Stimulated activated CD4-positive, alpha-beta T cell treated with anti-CD3 and anti-CD28 coated beads, Interleukin-4, amount 100 ng/mL, for 1 hour (primary cell): ENCODE data around the gene CCDC107.
"Not testable (repeated sequence)": the region's sequence is repeated elsewhere in the genome, so short reads cannot be mapped to it uniquely, and the experiment has no call there.

ENCODE experiments used
- DNase-seq: peaks from one replicate; pipeline ENCODE4 v3.0.0-alpha.2; 2020

CCDC107 gene, protein sequence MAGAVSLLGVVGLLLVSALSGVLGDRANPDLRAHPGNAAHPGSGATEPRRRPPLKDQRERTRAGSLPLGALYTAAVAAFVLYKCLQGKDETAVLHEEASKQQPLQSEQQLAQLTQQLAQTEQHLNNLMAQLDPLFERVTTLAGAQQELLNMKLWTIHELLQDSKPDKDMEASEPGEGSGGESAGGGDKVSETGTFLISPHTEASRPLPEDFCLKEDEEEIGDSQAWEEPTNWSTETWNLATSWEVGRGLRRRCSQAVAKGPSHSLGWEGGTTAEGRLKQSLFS

DNA sequence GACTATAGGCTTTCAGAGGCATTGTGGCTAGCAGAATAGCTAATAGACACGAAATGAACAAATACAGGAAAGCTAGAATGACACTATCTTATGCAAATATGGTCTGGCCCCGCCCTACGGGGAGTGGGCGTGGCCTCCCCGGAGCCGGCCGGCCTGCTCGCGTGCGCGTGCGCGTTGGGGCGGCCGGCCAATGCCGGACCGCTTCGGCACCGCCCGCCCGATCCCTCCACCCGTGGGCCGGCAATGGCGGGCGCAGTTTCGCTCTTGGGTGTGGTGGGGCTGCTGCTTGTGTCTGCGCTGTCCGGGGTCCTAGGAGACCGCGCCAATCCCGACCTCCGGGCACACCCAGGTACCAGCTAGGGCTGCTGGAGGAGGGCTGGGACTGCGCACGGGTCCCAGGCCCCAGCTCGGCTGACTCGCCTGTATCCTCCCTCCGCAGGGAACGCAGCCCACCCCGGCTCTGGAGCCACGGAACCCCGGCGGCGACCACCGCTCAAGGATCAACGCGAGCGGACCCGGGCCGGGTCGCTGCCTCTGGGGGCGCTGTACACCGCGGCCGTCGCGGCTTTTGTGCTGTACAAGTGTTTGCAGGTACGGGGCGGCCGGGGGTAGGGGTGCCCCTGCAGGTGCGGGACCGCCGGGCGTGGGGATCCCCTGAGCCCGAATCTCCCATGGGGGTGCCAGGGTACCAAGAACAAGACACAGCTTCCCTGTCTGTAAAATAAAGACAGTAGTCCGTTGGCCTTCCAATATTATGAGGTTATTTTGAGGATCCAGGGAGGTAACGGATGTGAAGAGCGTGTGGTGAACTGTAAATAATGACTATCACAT, at the start of gene CCDC107:
Gene CCDC107, plus strand, starts transcription at position 156 of the 831 bp plus-strand sequence. Its CDS starts 88 bp downstream, at position 244.
- DNase-seq: peak; percentile 82

DNA sequence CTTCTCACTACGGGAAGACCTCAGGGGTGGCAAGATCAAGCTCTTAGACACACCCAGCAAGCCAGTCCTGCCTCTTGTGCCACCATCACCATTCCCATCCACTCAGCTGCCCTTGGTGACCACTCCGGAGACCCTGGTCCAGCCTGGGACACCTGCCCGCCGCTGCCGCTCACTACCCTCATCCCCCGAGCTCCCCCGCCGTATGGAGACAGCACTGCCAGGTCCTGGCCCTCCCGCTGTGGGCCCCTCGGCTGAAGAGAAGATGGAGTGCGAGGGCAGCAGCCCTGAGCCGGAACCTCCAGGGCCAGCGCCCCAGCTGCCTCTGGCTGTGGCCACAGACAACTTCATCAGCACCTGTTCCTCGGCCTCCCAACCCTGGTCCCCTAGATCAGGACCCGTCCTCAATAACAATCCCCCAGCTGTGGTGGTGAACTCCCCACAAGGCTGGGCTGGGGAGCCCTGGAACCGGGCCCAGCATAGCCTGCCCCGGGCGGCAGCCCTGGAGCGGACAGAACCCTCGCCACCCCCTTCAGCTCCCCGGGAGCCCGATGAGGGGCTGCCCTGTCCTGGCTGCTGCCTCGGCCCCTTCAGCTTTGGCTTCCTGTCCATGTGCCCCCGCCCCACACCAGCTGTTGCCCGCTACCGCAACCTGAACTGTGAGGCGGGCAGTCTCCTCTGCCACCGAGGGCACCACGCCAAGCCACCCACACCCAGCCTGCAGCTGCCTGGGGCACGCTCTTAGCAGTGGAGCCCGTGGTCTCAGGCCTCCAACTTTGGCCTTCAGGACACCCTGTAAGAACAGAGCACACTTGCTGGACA, 48.9 kb upstream of the CCDC107 start:
- DNase-seq: no peak

DNA sequence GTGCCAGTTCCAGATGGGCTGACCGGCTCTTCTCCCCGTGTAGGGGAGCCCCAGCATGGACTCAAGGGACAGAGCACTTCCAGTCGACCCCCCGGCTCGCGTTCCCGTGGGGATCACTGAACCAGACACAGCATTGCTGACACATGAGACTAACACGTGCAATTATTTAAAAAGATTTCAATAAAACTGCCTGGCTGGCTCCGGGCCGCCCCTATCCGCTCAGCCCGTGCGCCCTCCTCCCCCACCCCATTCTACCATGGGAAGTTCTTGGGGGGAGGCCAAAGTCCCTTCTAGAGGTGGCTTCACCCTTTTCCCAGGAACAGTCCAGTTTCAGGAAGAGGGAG, 48.3 kb upstream of the CCDC107 start:
- DNase-seq: no peak

DNA sequence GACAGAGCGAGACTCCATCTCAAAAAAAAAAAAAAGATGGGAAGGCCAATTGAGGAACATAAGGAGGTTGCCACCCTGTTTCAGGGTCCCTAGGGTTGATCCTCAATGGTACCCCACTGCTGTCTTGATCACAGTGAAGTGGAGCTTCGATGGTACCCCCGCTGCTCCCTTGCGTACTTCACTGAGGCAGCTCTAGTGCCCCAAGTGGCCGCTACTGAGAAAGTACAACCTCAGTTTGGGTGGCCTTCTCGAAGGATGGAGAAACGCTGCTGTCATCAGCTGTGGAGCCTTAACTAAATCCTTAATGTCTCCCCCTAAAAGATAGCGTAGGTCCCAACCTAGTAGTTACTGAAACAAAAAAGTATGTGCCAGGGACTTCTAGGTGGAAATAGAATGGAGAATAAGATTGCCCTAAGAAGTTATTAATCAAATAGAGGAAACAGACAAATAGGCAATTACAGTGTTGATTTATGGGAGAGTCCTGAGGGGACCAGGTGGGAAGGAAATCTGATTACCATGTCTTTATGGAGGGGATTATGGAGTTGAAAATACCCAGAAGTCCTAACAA, 46.8 kb upstream of the CCDC107 start:
- peak; percentile 60 for DNase-seq

DNA sequence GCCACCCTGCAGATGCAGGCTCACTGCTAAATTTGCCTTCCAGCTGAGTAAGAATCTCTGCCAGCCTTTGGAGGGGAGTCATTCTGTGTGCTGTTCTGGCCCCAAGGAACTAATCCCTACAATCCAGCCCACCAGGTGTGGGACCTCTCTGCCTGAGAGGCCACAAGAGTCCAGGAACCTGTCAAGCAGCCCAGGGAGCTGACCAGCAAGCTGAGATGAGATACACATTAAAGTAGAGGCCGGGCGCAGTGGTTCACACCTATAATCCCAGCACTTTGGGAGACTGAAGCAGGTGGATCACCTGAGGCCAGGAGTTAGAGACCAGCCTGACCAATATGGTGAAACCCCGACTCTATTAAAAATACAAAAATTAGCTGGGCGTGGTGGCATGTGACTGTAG, 46.0 kb upstream of the CCDC107 start:
- DNase-seq: not testable (repeated sequence)

DNA sequence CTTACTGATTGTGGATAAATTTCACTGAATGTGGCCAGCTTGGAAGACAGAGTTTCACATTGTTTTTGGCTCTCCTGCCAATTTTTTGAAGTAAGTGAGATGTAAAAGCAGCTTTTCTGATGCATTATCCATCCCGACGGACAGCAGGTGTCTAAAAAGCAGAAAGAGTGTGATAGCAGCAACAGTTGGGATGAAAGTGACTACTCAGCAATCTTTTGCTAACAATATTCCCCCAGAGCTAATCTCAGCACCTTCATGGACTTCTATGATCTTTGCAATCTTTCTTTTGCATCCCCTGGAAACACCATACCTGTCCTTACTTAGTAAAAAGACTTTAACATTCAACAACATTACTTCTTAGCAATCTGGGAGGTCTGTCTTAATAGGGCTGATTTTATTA, 45.2 kb upstream of the CCDC107 start:
- DNase-seq: no peak

DNA sequence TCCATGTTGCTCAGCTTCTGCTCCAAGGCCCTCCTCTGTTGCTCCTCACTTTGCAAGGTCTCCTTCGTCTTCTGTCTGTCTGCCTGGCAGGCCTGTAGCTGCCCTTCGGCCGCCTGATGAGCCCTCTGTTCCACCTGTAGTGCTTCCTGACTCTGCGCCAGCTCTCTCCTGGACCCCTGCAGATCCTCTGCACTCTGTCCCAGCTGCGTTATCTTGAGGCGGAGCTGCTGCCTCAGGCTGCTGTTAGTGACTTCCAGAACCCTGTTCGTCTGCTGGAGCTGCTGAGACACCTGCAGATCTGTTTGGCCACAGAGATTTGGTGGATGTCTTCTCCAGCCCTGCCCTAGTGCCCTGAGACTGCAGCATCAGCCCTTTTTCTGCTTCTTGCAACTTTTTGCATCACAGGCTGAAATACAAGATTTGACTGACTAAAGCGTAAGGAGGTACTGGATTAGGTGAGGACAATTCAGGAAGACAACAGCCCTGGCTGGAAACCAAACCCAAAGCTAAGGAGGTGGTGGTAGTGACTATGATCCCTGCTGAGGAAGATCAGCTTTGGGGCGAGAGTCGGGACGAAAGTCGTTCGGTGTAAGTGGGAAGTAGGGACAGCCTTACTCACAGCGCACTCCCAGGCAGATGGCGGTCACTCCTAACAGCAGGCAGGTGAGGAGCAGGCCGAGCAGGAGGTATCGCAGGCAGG, 42.0 kb upstream of the CCDC107 start:
- no peak for DNase-seq

DNA sequence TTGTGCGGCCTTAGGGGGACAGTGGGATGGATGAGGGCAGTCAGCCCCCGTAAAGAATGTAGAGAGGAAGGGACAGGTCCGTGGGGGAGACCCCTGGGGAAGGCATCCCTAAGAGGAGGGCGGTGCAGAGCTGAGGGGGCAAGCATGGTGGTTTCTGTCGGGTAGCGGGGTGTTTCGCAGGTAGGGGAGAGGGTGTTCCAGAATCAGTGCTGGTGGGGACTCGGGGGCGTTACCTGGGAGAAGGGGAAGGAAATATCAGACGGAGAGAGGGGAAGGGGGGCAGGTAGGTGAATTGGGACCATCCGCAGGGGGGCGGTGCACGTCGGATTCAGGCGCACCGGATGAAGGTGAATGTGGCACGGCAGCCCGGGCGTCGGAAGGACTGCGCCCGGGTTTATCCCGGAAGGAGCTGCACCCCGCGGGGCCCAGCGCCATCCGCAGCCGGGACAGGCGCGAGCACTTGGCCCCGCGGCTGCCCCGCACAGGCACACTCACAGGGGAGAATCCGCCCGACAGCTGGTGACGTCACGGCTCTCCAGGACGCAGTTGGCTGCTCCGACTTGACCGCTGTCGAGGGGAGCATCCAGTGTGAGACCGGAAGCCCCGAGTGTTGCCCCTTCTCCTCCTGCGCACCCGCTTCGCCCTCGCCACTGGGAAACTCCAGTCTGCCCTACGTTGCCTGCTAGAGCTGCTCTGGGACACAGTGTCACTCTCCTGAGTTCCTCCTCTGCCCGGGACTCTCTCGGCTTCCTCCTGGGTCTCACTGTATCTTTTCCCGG, 41.2 kb upstream of the CCDC107 start:
- peak; percentile 54 for DNase-seq

DNA sequence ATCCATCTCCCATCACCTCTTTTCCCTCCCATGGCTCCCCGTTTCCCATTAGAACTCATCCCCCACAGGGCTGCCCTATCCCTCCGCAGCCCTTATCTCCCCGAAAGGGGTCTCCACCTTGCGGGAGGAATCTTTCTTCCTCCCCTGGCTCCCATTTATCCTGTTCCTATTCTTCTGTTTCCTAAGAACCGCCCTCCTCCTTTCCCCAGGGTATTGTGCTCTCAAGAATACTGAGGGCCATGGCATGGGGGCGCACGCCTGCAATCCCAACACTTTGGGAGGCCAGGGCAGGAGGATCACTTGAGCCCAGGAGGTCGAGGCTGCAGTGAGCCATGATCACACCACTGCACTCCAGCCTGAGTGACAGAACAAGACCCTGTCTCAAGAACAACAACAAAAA, 40.5 kb upstream of the CCDC107 start:
- no peak for DNase-seq

DNA sequence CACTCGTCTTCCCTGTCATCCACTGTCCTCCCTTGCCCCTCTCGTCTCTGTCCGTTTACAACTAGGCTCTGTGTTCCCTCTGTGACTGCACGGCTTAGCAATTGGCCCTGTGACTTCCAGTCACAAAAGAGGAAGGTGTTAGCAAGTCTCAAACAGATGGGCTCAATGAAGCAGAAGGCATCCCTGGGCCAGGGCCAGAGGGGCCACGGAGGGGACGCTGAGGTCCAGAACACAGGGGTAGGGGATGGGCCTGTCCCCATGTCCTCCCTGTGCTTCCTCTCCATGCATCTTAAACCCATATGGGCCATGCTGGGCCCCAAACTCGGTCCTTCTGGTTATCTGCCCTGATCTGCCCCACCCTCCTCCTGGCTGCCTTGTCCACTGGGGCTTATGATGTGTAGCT, 39.8 kb upstream of the CCDC107 start, which contains the start of gene CD72:
Gene CD72, minus strand, starts transcription at position 89 of the 403 bp plus-strand sequence. CDS start 110 bp downstream, outside the sequence.
- no peak for DNase-seq

DNA sequence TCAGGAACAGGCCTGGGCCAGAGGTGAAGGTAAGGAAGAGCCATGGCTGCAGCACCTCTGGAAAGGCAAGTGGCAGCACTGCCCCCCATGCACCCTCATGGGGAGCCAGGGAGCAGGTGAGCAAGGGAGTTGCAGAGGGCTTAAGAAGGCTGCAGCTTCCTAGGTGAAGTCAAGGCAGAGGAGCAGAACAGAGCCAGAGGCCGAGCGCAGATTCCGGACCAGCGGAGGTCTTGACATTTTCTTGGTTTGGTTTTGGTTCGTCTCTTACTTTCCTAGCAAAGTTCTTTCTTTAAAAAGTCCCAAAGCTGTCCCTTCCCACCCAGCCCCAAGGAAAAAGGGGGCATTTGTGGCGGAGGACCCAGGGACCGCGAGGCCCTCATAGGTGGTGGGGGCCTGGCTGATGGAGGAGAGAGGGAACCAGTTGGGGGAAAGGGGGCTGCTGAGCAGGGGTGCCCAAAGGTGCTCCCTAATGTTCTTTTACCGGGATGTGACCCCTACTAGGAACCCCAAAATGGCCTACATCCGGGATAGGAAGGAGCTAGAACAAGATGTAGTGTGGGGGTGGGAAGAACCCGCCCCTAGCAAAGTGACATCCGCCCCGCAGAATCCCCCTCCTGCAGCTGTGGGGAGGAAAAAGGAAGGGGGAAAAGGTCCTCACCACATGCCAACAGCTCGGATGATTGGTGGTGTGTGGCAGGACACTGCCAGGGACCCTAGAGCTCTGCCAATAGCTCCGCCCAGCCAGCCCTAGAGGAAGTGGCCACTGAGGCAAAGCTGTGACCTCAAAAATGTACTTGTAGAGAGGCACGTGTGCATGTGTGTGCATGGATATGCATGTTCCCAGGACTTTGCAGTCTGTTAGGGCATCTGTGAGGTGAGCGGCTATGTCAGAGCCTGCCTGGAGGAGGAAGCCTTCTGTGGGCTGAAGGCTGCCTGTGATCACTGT, 39.0 kb upstream of the CCDC107 start:
- DNase-seq: no peak

DNA sequence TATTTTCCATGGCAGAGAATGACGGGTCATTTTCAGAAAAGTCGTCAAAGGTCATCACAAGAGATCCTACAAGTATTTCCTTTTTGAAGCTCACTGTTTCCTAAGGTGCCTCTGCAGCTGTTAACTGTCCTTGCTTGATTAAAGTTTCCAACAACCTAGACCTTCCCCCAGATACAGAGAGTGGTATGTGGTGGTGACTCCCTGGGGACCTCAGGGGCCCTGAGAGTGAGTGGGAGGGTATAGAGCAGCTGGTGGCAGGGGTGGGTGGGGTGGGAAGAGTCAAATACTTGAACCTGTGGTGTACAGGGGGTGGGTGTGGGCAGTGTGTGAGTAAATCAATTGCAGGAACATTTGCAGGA, 38.3 kb upstream of the CCDC107 start:
- DNase-seq: no peak

DNA sequence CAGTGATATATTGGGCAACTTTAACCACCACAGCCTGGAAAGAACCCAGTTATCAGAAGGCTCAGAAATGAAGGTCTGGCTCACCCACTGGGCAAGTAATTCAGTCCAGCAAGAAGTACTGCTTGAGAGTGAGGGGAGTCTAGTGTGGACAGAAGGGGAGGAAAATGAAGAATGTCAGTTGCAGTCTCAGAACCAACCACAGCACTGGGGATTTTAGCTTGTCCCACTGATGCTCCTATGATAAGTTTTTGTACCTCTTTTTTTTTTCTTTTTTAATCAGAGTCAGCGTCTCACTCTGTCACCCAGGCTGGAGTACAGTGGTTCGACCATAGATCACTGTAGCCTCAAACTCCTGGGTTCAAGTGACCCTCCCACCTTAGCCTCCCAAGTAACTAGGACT, 30.5 kb upstream of the CCDC107 start:
- no peak for DNase-seq

DNA sequence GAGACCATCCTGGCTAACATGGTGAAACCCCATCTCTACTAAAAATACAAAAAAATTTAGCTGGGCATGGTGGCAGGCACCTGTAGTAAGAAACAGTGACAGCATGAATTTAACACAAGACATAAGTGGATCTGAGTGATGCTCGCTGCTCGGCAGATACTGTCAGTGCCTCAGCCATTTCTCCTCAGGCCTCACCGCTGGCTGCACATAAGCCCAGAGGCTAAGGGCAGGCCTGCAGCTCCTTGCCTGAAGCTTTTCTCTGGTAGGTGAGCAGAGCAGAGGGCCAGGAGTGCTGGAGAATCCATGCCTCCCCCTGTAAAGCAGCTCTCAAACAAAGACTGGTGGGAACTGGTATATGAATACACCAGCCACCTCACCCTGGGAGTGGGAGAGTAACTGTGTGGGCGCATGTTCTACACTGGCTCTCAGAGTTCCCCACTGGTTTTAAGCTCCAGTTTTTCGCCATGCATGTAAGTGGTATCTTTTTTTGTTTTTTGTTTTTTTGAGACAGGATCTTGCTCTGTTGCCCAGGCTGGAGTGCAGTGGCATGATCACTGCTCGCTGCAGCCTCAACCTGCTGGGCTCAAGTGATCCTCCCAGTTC, 29.6 kb upstream of the CCDC107 start:
- no peak for DNase-seq

DNA sequence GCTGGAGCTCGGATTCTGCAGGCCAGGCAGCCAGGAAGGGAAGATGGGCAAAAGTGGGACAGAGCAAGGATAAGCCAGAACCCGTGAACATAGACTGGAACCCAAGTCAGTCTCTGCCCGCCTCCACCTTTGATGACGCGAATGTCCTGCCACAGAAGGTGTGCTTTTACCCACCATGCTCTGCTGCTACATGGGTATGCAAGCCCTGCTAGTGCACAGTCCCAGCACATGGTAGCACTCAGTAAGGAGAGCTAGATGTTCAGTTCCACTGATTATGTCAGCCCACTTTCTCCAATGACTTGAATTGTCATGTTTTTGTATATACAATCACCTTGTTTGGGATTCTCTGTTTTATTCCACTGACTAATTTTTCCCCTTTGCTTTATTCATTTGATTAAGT, 28.5 kb upstream of the CCDC107 start:
- no peak for DNase-seq

DNA sequence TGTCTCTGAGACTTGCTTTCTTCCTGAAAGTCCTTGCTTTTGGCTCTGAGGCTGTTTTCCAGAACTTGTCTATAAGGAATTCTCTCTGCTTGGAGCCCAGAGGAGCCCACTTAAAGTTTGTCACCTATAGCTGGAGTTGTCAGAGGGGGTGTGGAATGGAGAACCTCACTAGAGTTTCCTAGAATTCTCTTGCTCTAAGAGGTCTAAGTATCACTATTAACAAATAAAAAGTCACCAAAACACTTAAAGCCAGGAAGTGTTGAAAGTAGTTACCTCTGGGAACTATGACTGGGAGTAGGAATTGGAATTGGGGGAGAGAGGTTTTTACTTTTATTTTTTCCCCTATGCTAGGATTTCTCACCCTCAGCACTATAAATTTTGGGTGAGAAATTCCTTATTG, 22.4 kb upstream of the CCDC107 start:
- no peak for DNase-seq

DNA sequence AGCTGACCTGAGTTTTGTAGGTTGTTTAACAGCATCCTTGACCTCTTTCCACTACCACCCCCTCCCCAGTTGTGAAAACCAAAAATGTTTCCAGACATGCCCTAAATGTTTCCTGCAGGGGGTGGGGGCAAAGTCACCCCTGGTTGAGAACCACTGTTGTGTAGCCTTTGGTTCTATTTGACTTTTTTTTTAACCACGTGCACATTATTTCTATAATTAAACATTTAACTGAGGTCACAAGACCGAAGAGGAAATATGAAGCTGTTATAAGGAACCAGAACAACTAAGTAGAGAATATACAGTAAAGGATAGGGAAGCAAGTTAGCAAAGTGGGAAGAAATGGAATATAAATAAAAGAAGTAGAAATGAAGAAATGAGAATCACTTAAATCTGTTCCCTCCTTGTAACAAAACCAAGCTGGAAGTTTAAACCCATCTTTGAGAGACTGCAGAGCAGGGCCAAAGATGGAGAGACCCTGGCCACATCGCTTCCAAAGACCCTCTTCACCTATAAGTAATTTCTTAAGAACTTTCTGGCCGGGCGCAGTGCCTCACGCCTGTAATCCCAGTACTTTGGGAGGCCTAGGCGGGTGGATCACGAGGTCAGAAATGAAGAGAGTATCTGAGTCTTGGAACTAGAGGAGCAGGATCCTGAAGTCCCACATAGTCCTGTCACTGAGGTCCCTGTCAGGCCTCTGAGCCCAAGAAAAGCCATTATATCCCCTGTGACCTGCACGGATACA, 21.8 kb upstream of the CCDC107 start:
- DNase-seq: no peak

DNA sequence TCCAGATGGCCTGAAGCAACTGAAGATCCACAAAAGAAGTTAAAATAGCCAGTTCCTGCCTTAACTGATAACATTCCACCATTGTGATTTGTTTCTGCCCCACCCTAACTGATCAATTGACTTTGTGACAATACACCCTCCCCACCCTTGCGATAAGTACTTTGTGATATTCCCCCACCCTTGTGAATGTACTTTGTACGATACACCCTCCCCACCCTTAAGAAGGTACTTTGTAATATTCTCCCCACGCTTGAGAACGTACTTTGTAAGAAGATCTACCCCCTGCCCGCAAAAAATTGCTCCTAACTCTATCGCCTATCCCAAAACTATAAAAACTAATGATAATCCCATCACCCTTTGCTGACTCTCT, 21.2 kb upstream of the CCDC107 start:
- DNase-seq: not testable (repeated sequence)

DNA sequence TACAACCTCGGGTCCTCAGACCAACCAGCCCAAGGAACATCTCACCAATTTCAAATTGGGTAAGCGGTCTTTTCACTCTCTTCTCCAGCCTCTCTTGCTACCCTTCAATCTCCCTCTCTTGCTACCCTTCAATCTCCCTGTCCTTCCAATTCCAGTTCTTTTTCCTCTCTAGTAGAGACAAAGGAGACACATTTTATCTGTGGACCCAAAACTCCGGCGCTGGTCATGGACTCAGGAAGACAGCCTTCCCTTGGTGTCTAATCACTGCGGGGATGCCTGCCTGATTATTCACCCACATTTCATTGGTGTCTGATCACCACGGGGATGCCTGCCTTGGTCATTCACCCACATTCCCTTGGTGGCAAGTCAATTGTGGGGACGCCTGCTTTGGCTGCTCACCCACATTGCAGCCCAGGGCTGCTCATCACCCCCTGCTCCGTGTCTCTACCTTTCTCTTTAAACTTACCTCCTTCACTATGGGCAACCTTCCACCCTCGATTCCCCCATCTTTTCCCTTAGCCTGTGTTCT, 20.6 kb upstream of the CCDC107 start:
- DNase-seq: not testable (repeated sequence)
